GM21528 (cell line): ENCODE measurements around the gene ALDH7A1.
"Not testable (repeated sequence)": the region's sequence is repeated elsewhere in the genome, so short reads cannot be mapped to it uniquely, and the experiment has no call there.

Experiments used
- ATAC-seq: cut with Tn5 transposase; IDR thresholded peaks from one replicate; pipeline ENCODE4 v1.9.1; 2021; ENCODE audit warnings: mild to moderate bottlenecking, moderate library complexity; ENCODE audit not compliant: unreplicated experiment, low FRiP score

Gene ALDH7A1

GRCh38 chr5:126597156-126597555 lies 2.1 kb upstream of the ALDH7A1 start:
- no peak for ATAC-seq

- ATAC-seq, result no peak
These were observed 566 bp upstream of the ALDH7A1 start for GRCh38 chr5:126595486-126596083.

- no peak for ATAC-seq
These were observed 3.5 kb downstream of the ALDH7A1 start for GRCh38 chr5:126591549-126591948.

- no peak for ATAC-seq
These were observed 5.3 kb downstream of the ALDH7A1 start for GRCh38 chr5:126589536-126590297.

GRCh38 chr5:126587551-126588390 lies 7.2 kb downstream of the ALDH7A1 start:
- no peak for ATAC-seq

GRCh38 chr5:126583761-126584160 lies 11.3 kb downstream of the ALDH7A1 start:
- no peak for ATAC-seq

- ATAC-seq, result no peak
These were observed 15.3 kb downstream of the ALDH7A1 start for GRCh38 chr5:126579716-126580115.

GRCh38 chr5:126577415-126577814 lies 17.6 kb downstream of the ALDH7A1 start:
- ATAC-seq, result no peak

- no peak for ATAC-seq
These were observed 18.0 kb downstream of the ALDH7A1 start for GRCh38 chr5:126576974-126577373.

- ATAC-seq, result no peak
These were observed 19.4 kb downstream of the ALDH7A1 start for GRCh38 chr5:126575644-126576043.

- ATAC-seq, result no peak
These were observed 26.7 kb downstream of the ALDH7A1 start for GRCh38 chr5:126568206-126568755.

GRCh38 chr5:126562823-126563222 lies 32.2 kb downstream of the ALDH7A1 start:
- ATAC-seq, result peak; percentile 79

- ATAC-seq, result no peak
These were observed 33.1 kb downstream of the ALDH7A1 start for GRCh38 chr5:126561908-126562307.

- ATAC-seq, result not testable (repeated sequence)
These were observed 39.9 kb downstream of the ALDH7A1 start for GRCh38 chr5:126555101-126555500.

GRCh38 chr5:126552614-126553013 lies 42.4 kb downstream of the ALDH7A1 start:
- no peak for ATAC-seq

- peak; percentile 51 for ATAC-seq
These were observed 50.8 kb downstream of the ALDH7A1 start for GRCh38 chr5:126544087-126544740.

- ATAC-seq, result no peak
These were observed 51.4 kb downstream of the ALDH7A1 start for GRCh38 chr5:126543660-126544059.

GRCh38 chr5:126543009-126543408 lies 52.0 kb downstream of the ALDH7A1 start:
- no peak for ATAC-seq

GRCh38 chr5:126542441-126542840 lies 52.6 kb downstream of the ALDH7A1 start:
- ATAC-seq, result no peak

GRCh38 chr5:126540631-126541030 lies 54.4 kb downstream of the ALDH7A1 start:
- ATAC-seq, result no peak
